Prostate gland (tissue), 2 donors: ENCODE data around the gene TMEM272. TPM values are rescaled to one million over a fixed set of nuclear protein-coding genes. Genes with fewer than 3 reads are reported as not detected.

ENCODE experiments used
- DNase-seq: peaks from one replicate; pipeline ENCODE4 v3.0.0-alpha.2; 2019; ENCODE audit warnings: low spot score
- H3K27ac ChIP-seq, 2 donors: fragments of 200-600 bp; sonication (generic); 2 replicates each; pipeline ENCODE4 v1.5.1; 2017 to 2019
- H3K27me3 ChIP-seq: fragments of 200-600 bp; sonication (generic); replicated peaks from 2 replicates; pipeline ENCODE4 v1.5.1; 2019; ENCODE audit not compliant: insufficient read depth
- H3K36me3 ChIP-seq, 2 donors: fragments of 200-600 bp; sonication (generic); 1 replicate in 1 of 2; 2 replicates in 1 of 2; pipeline versions ENCODE4 v1.5.1 to v1.8.1; 2017 to 2019
- H3K4me1 ChIP-seq: fragments of 200-600 bp; sonication (generic); replicated peaks from 2 replicates; pipeline ENCODE4 v1.5.1; 2019
- H3K4me3 ChIP-seq, 2 donors: fragments of 200-600 bp; sonication (generic); 2 replicates each; pipeline ENCODE4 v1.5.1; 2017 to 2019
- H3K9me3 ChIP-seq: fragments of 200-600 bp; sonication (generic); 2 replicates; pipeline ENCODE4 v1.5.1; 2017
- CTCF ChIP-seq, 4 experiments: fragments of 200-600 bp in 2 of 4; fragments of 450-650 bp in 2 of 4; sonication (generic) in 2 of 4; IDR thresholded peaks; 1 replicate in 3 of 4; 2 replicates in 1 of 4; pipeline ENCODE4 v1.5.1; 2016 to 2019; ENCODE audit warnings: antibody characterized with exemption in 4 of 4, mild to moderate bottlenecking in 2 of 4, moderate library complexity in 2 of 4
- POLR2A ChIP-seq: fragments of 450-650 bp; IDR thresholded peaks from one replicate; pipeline ENCODE4 v1.6.1; 2016; ENCODE audit warnings: antibody characterized with exemption, mild to moderate bottlenecking
- POLR2AphosphoS5 ChIP-seq: sonication (generic); formaldehyde crosslinking; IDR thresholded peaks from one replicate; pipeline ENCODE4 v1.6.1; 2017; ENCODE audit warnings: antibody characterized with exemption
- WGBS: methylation state at CpG from one replicate; pipeline ENCODE4 v1.1.5; 2018; 5-methylcytosine and 5-hydroxymethylcytosine counted together
- intact Hi-C: fragments of 100-400 bp; cut with DNase I; formaldehyde crosslinking; loops from one replicate; pipeline ENCODE4 v1.14.2; 2022
- total RNA-seq, 2 donors: library from RNA; depleted of rRNA; stranded (reverse); fragments of >200 nt; gene quantifications; one replicate each; pipeline ENCODE4 v1.1.0, GENCODE V29; 2016

The TMEM272 gene
- total RNA-seq, 2 donors from 2014 or later: 0.28 TPM; not detected in 1

GRCh38 chr13:51865838-51866237 is 20.9 kb upstream of the TMEM272 start:
- intact Hi-C loops: no loop called here
- Histone ChIP-seq H3K4me3 (no peak overlapping the region), H3K36me3 (no peaks in the 10 kb centered on the region), H3K27ac (no peak overlapping the region), H3K9me3 (no peaks in the 10 kb centered on the region), H3K27me3 (no peaks in the 10 kb centered on the region), H3K4me1 (no peaks in the 10 kb centered on the region)
- 75% methylated on average over 7 of the region's 7 CpGs for WGBS
- no peak for TF ChIP-seq POLR2A
- TF ChIP-seq CTCF (IDR thresholded peaks at IDR 0.05): no peak
- no peak for TF ChIP-seq POLR2AphosphoS5
- no peak for DNase-seq

GRCh38 chr13:51862957-51863356 is 18.0 kb upstream of the TMEM272 start:
- Histone ChIP-seq H3K4me1 (no peaks in the 10 kb centered on the region), H3K27me3 (no peaks in the 10 kb centered on the region), H3K9me3 (no peaks in the 10 kb centered on the region), H3K27ac (no peak overlapping the region), H3K4me3 (no peak overlapping the region), H3K36me3 (no peaks in the 10 kb centered on the region)
- TF ChIP-seq CTCF (IDR thresholded peaks at IDR 0.05) (no peak), POLR2A (no peak), POLR2AphosphoS5 (no peak)
- no peak for DNase-seq
- 77% methylated on average over 7 of the region's 7 CpGs for WGBS
- intact Hi-C loops: no loop called here

DNA sequence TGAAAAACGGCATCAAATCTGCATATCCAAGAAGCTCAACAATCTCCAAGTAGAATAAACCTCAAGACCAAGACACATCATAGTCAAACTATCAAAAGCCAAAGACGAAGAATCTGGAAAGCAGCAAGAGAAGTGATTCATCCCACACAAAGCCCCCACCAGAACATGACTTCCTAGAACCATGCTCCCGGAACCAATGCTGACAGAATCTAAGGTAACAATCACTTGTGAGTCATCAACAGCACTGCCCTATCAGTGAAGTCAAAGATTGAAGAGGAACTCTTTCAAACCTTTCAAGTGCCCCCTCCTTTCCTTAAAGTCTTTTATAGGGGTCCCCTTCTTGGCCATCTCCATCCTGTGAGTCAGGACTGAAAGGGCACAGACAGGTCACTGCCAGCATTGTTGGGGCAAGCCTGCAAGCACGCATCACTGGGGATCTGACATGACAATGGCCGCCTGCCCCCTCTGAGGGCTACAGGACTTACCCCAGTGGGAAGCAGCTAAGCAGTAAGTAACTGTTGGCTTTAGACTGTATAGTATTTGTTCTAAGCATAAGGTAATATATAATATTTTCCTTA is 16.8 kb upstream of the TMEM272 start, which contains the start of gene CCDC70:
Gene CCDC70, plus strand, starts transcription at position 247 of the 578 bp plus-strand sequence. CDS start 3,443 bp downstream, outside the sequence.
- Histone ChIP-seq H3K4me3 (no peak within 1 kb of the TSS), H3K9me3 (no peaks in the 10 kb centered on the region), H3K27ac (no peak within 1 kb of the TSS), H3K4me1 (no peaks in the 10 kb centered on the region), H3K36me3 (no peaks in the 10 kb centered on the region), H3K27me3 (no peaks in the 10 kb centered on the region)
- no peak for DNase-seq
- WGBS: 87% methylated on average over 5 of the region's 5 CpGs
- intact Hi-C loops: no loop called here
- TF ChIP-seq POLR2A: no peak

DNA sequence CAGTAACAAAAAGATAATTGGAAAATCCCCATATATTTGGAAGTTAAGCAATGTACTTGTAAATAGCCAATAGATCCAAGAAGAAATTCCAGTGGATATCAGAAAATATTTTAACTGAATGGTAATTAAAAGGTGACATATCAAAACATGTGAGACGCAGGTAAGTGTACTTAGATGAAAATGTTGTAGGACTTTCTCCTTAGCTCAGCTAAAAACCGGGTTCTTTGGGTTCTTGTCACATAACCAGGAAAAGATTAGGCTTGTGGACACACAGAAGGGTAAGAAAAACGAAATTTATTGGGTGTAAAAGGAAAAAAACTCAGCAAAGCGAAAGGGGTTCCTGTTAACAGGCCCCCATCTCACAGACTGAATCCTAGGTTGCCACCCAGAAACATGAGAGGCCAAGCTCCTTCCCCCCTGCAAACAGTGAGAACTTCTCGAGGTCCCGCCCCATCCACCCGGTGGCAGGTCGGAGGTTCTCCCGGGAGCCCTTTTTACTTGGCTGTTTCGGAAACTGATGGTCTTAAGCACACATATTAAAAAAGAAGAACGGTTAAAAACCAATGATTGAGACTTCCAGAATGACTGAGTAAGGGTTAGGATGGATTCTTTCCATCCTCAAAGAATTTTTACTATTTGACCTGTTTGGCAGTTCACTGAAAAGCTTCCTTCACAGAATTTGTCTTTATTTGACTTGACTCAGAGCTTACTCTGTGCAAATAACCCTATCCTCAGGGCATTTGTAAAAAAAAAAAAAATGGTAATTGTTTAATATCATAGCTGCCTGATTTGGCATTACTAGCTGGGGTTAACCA is 13.7 kb upstream of the TMEM272 start:
- Histone ChIP-seq H3K27ac (no peak overlapping the region), H3K9me3 (no peaks in the 10 kb centered on the region), H3K36me3 (no peaks in the 10 kb centered on the region), H3K27me3 (no peaks in the 10 kb centered on the region), H3K4me1 (no peaks in the 10 kb centered on the region), H3K4me3 (no peak overlapping the region)
- WGBS: 30% methylated on average over 11 of the region's 11 CpGs
- TF ChIP-seq CTCF (IDR thresholded peaks at IDR 0.05) (no peak), POLR2AphosphoS5 (no peak), POLR2A (no peak)
- intact Hi-C loops: no loop called here
- no peak for DNase-seq

DNA sequence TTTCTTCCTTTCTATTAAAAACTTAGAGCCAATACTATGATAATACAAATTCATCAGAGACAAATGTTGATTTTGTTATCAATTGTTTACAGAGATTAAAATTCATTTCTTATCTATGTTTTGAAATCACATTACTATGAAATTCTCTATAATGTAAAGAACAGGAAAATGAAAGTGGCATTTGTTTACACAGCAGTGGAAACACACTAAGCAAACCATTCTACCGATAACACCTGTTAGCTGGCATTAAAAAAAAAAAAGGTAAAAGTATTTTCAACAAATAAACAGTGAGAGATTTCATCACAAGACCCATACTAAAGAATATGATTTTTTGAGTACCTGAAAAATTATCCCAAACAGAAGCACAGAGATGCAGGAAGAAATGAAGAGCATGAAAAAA is 12.0 kb upstream of the TMEM272 start:
- DNase-seq: no peak
- H3K4me1 ChIP-seq: no peaks in the 10 kb centered on the region
- intact Hi-C loops: no loop called here
- no peaks in the 10 kb centered on the region for H3K9me3 ChIP-seq
- no peak overlapping the region for H3K4me3 ChIP-seq
- H3K36me3 ChIP-seq: no peaks in the 10 kb centered on the region
- WGBS: 44% methylated on average over 1 of the region's 1 CpG
- H3K27ac ChIP-seq: no peak overlapping the region
- TF ChIP-seq POLR2A (no peak), POLR2AphosphoS5 (no peak), CTCF (IDR thresholded peaks at IDR 0.05) (no peak)
- no peaks in the 10 kb centered on the region for H3K27me3 ChIP-seq
